Spleen (tissue), 11 donors: ENCODE data around the gene NBAS. TPM values are rescaled to one million over a fixed set of nuclear protein-coding genes. Genes with fewer than 3 reads are reported as not detected.

Experiments
- DNase-seq: peaks from one replicate; pipeline ENCODE4 v3.0.0-alpha.2; 2020
- H3K27ac ChIP-seq, 8 donors: fragments of 200-600 bp; sonication (generic) in 7 of 8; 1 replicate in 4 of 8; 2 replicates in 4 of 8; pipeline versions ENCODE4 v1.5.0 to v1.8.0; 2016 to 2021; ENCODE audit warnings: inconsistent platforms in 4 of 8, mild to moderate bottlenecking in 4 of 8, moderate library complexity in 1 of 8
- H3K27me3 ChIP-seq, 7 donors: fragments of 200-600 bp; sonication (generic) in 6 of 7; replicated peaks in 1 of 7; 1 replicate in 4 of 7; 2 replicates in 3 of 7; pipeline versions ENCODE4 v1.5.0 to v1.8.0; 2016 to 2021; ENCODE audit warnings: inconsistent platforms in 3 of 7, mild to moderate bottlenecking in 1 of 7
- H3K36me3 ChIP-seq, 6 donors: fragments of 200-600 bp; sonication (generic) in 5 of 6; 1 replicate in 4 of 6; 2 replicates in 2 of 6; pipeline versions ENCODE4 v1.5.0 to v1.8.0; 2016 to 2021; ENCODE audit warnings: inconsistent platforms in 2 of 6
- H3K4me1 ChIP-seq, 6 donors: fragments of 200-600 bp; sonication (generic) in 5 of 6; 1 replicate in 3 of 6; 2 replicates in 3 of 6; pipeline versions ENCODE4 v1.5.0 to v1.8.0; 2016 to 2021; ENCODE audit warnings: inconsistent platforms in 3 of 6
- H3K4me3 ChIP-seq, 8 donors: fragments of 200-600 bp; sonication (generic) in 7 of 8; 1 replicate in 4 of 8; 2 replicates in 4 of 8; pipeline versions ENCODE4 v1.5.0 to v1.8.0; 2016 to 2021; ENCODE audit warnings: inconsistent platforms in 4 of 8, mild to moderate bottlenecking in 4 of 8, moderate library complexity in 2 of 8
- H3K9me3 ChIP-seq, 8 donors: fragments of 200-600 bp; sonication (generic) in 7 of 8; 1 replicate in 4 of 8; 2 replicates in 4 of 8; pipeline versions ENCODE4 v1.5.0 to v1.8.0; 2016 to 2021; ENCODE audit warnings: inconsistent platforms in 4 of 8
- POLR2A ChIP-seq, 3 donors: fragments of 450-650 bp; IDR thresholded peaks; one replicate each; pipeline ENCODE4 v1.5.1; 2017; ENCODE audit warnings: antibody characterized with exemption in 3 of 3, mild to moderate bottlenecking in 1 of 3
- POLR2AphosphoS5 ChIP-seq, 3 donors: sonication (generic); formaldehyde crosslinking; IDR thresholded peaks; one replicate each; pipeline ENCODE4 v1.5.1; 2017; ENCODE audit warnings: antibody characterized with exemption in 3 of 3
- WGBS, 5 donors: extraction: QIAGEN DNeasy Blood & Tissue Kit in 3 of 5; methylation state at CpG; one replicate each; pipeline versions ENCODE4 v1.1.5 to v1.1.7; 2013 to 2018; 5-methylcytosine and 5-hydroxymethylcytosine counted together
- intact Hi-C: fragments of 100-400 bp; cut with DNase I; formaldehyde crosslinking; loops from one replicate; pipeline ENCODE4 v1.15.0; 2023; ENCODE audit warnings: low total_unique reads
- polyA plus RNA-seq, 3 donors: library from polyadenylated mRNA; stranded (reverse); fragments of 200-250 nt; gene quantifications; one replicate each; pipeline ENCODE4 v1.2.1, GENCODE V29; 2013
- total RNA-seq, 7 donors: library from RNA; depleted of rRNA in 3 of 7; stranded (reverse); fragments of >200 nt in 3 of 7; fragmentation: NEBNext Ultra II Directional in 4 of 7; extraction: Animal tissue kit (Norgen Biotek cat#: 25700) in 4 of 7; gene quantifications; one replicate each; pipeline versions ENCODE4 v1.1.0 to v1.2.1, GENCODE V29; 2016 to 2021
- TF ChIP-seq, protein P1 (sequence below), 11 experiments: fragments of 200-600 bp in 7 of 11; fragments of 450-650 bp in 4 of 11; sonication (generic) in 4 of 11; IDR thresholded peaks in 8 of 11; conservative IDR thresholded peaks in 3 of 11; 1 replicate in 7 of 11; 2 replicates in 4 of 11; pipeline versions ENCODE4 v1.4.0 to v1.8.0; 2016 to 2021; ENCODE audit warnings: antibody characterized with exemption in 11 of 11, inconsistent platforms in 4 of 11, mild to moderate bottlenecking in 1 of 11
- donor health status: healthy with polysubstance abuse.
- donor health status: DM: no; HTN: no; CAD: no; lungs with moderate emphysema.
- donor health status: DM: no; HTN: no; CAD: no.
- donor health status: Bipolar disorder and iron deficiency.
- donor health status: healthy.
- donor health status: DM: no; HTN: no; CAD: no.
- donor health status: DM: yes; HTN: yes; CAD: no.

NBAS gene
- total and polyA plus RNA-seq, 10 donors = 21.1 to 49.0 (median 40.9) TPM

DNA sequence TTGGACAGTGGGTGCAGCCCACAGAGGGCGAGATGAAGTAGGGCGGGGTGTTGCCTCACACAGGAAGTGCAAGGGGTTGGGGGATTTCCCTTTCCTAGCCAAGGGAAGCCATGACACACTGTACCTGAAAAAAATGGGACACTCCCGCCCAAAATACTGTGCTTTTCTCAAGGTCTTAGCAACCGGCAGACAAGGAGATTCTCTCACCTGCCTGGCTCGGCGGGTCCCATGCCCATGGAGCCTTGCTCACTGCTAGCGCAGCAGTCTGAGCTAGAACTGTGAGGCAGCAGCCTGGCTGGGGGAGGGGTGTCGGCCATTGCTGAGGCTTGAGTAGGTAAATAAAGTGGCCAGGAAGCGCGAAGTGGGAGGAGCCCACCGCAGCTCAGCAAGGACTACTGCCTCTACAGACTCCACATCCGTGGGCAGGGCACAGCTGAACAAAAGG is 244.7 kb downstream of the NBAS start:
- no peak overlapping the region for H3K4me3 ChIP-seq
- peaks cover 3 to 44% (median 34%) of the 10 kb centered on the region in 8 donors for H3K9me3 ChIP-seq
- peaks cover 0 to 21% (median 8%) of the 10 kb centered on the region in 6 donors for H3K4me1 ChIP-seq
- TF ChIP-seq POLR2A (IDR thresholded peaks at IDR 0.05) (no peak), POLR2AphosphoS5 (IDR thresholded peaks at IDR 0.05) (no peak)
- TF ChIP-seq, protein P1, sequence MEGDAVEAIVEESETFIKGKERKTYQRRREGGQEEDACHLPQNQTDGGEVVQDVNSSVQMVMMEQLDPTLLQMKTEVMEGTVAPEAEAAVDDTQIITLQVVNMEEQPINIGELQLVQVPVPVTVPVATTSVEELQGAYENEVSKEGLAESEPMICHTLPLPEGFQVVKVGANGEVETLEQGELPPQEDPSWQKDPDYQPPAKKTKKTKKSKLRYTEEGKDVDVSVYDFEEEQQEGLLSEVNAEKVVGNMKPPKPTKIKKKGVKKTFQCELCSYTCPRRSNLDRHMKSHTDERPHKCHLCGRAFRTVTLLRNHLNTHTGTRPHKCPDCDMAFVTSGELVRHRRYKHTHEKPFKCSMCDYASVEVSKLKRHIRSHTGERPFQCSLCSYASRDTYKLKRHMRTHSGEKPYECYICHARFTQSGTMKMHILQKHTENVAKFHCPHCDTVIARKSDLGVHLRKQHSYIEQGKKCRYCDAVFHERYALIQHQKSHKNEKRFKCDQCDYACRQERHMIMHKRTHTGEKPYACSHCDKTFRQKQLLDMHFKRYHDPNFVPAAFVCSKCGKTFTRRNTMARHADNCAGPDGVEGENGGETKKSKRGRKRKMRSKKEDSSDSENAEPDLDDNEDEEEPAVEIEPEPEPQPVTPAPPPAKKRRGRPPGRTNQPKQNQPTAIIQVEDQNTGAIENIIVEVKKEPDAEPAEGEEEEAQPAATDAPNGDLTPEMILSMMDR (IDR thresholded peaks at IDR 0.05 in 8 of 11, conservative IDR thresholded peaks at IDR 0.05 in 3 of 11) = no peak
- intact Hi-C loops = no loop called here
- peaks cover 0 to 71% (median 5%) of the 10 kb centered on the region in 6 donors for H3K36me3 ChIP-seq
- DNase-seq = peak; percentile 73
- peak overlapping the region in 1 of 8 donors; percentile 13 for H3K27ac ChIP-seq
- WGBS, 5 donors = 71 to 92% (median 83%) methylated on average over 3 to 12 of the region's 12 CpGs
- no peaks in the 10 kb centered on the region for H3K27me3 ChIP-seq

DNA sequence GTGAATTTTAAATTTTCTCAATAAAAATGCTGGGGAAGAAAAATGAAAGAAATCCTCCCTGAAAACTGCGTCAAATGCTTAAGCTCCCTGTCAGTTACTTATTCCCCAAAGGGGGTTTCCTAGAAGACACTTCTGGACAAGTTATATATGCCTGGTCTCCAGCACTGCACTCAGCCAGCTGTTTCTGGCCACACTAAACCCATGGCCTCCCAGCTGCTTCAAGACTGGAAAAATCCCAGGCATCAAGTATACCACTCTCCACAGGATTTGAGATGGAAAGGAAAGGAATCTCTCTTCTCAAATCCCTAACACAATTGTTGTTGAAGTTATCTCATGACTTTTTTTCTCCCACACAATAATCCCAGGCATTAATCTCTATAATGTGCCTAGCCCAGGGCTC is 245.7 kb downstream of the NBAS start:
- Histone ChIP-seq H3K4me3 (no peak overlapping the region), H3K27me3 (no peaks in the 10 kb centered on the region), H3K4me1 (peaks cover 0 to 26% (median 11%) of the 10 kb centered on the region in 6 donors), H3K27ac (no peak overlapping the region), H3K9me3 (peaks cover 3 to 34% (median 24%) of the 10 kb centered on the region in 8 donors), H3K36me3 (peaks cover 0 to 66% (median 5%) of the 10 kb centered on the region in 6 donors)
- 87 to 94% (median 93%) methylated on average over 1 of the region's 1 CpG for WGBS, 5 donors
- intact Hi-C loops = no loop called here
- TF ChIP-seq POLR2AphosphoS5 (IDR thresholded peaks at IDR 0.05) = no peak
- no peak for TF ChIP-seq POLR2A (IDR thresholded peaks at IDR 0.05)
- TF ChIP-seq, protein P1 (IDR thresholded peaks at IDR 0.05 in 8 of 11, conservative IDR thresholded peaks at IDR 0.05 in 3 of 11) = no peak
- DNase-seq = no peak

DNA sequence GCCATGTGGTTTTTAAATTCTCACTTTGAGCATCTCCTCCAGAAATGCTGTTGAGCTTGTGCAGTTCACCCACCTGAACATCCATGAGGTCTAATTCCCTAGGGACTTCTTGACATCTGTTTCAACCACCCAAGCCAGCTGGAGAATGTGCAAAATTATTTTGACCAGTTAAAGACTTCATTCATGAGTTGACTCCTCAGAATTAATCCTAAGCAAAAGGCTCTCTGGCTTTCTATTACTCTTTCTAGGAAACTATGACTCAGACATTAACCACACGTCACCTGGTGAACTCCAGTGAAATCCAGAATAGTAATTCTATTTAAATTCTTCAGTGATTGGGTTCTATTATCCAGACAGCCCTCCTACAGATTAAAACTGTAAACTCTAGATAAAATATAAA is 247.5 kb downstream of the NBAS start:
- TF ChIP-seq POLR2AphosphoS5 (IDR thresholded peaks at IDR 0.05) (no peak), POLR2A (IDR thresholded peaks at IDR 0.05) (no peak)
- TF ChIP-seq, protein P1 (IDR thresholded peaks at IDR 0.05 in 8 of 11, conservative IDR thresholded peaks at IDR 0.05 in 3 of 11) = no peak
- Histone ChIP-seq H3K27ac (no peak overlapping the region), H3K9me3 (peaks cover 0 to 16% (median 8%) of the 10 kb centered on the region in 8 donors), H3K4me3 (no peak overlapping the region), H3K27me3 (no peaks in the 10 kb centered on the region), H3K4me1 (peaks cover 0 to 26% (median 11%) of the 10 kb centered on the region in 6 donors), H3K36me3 (peaks cover 0 to 55% (median 8%) of the 10 kb centered on the region in 6 donors)
- 52 to 75% (median 68%) methylated on average over 1 of the region's 1 CpG for WGBS, 5 donors
- DNase-seq = no peak
- intact Hi-C loops = no loop called here

DNA sequence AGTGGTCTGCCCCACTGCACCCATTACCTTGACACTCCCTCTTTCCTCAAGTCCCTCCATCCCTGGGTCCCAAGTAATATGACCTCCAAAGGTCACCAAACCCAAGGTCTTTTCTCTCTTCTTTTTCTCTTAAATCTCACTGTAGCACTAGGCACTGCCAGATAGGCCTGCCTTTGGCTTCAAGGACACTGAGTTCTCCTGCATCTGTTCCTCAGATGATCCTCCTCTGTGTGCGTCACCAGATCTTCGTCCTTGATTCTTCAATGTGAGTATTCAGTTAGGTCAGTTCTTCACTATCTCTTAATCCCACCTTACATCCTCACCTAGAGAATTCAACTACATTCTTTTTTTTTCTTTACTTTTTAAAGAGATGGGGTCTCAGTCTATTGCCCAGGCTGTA is 249.2 kb downstream of the NBAS start:
- WGBS, 5 donors = 90 to 96% (median 93%) methylated on average over 2 of the region's 2 CpGs
- TF ChIP-seq, protein P1 (IDR thresholded peaks at IDR 0.05 in 8 of 11, conservative IDR thresholded peaks at IDR 0.05 in 3 of 11) = no peak
- TF ChIP-seq POLR2AphosphoS5 (IDR thresholded peaks at IDR 0.05) = no peak
- Histone ChIP-seq H3K4me1 (peaks cover 0 to 26% (median 9%) of the 10 kb centered on the region in 6 donors), H3K27ac (peak overlapping the region in 1 of 8 donors; percentile 29), H3K9me3 (peaks cover 0 to 6% (median 0%) of the 10 kb centered on the region in 8 donors), H3K4me3 (no peak overlapping the region), H3K27me3 (no peaks in the 10 kb centered on the region), H3K36me3 (peaks cover 0 to 56% (median 20%) of the 10 kb centered on the region in 6 donors)
- intact Hi-C loops = no loop called here
- DNase-seq = no peak
